ENCODE results near the gene NDST4.

DNA sequence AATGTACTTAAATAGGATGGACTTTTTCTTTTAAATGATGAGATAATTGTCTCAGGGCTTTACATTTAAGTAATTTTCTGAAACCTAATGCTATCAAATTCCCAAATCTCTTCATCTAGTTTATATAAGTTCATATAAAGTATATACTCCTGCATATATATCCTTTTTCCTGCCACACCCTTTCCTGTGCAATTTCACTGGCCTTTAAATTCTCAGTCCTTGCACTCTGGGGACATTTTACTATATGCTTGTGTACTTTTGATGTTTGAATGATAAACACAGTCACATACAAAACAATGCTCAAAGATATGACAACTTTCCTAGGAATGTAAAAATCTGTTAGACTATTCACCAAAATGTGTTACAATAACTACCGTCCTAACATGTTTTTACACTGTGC, 60.1 kb downstream of the NDST4 start:
- TF ChIP-seq, protein P1, sequence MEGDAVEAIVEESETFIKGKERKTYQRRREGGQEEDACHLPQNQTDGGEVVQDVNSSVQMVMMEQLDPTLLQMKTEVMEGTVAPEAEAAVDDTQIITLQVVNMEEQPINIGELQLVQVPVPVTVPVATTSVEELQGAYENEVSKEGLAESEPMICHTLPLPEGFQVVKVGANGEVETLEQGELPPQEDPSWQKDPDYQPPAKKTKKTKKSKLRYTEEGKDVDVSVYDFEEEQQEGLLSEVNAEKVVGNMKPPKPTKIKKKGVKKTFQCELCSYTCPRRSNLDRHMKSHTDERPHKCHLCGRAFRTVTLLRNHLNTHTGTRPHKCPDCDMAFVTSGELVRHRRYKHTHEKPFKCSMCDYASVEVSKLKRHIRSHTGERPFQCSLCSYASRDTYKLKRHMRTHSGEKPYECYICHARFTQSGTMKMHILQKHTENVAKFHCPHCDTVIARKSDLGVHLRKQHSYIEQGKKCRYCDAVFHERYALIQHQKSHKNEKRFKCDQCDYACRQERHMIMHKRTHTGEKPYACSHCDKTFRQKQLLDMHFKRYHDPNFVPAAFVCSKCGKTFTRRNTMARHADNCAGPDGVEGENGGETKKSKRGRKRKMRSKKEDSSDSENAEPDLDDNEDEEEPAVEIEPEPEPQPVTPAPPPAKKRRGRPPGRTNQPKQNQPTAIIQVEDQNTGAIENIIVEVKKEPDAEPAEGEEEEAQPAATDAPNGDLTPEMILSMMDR (IDR thresholded peaks at IDR 0.05), result no peak
- TF ChIP-seq POLR2A (IDR thresholded peaks at IDR 0.05) (no peak), EP300 (IDR thresholded peaks at IDR 0.05) (no peak)
